ENCODE results near the gene NXN.
"Not testable (repeated sequence)": the region's sequence is repeated elsewhere in the genome, so short reads cannot be mapped to it uniquely, and the experiment has no call there.

Gene NXN

DNA sequence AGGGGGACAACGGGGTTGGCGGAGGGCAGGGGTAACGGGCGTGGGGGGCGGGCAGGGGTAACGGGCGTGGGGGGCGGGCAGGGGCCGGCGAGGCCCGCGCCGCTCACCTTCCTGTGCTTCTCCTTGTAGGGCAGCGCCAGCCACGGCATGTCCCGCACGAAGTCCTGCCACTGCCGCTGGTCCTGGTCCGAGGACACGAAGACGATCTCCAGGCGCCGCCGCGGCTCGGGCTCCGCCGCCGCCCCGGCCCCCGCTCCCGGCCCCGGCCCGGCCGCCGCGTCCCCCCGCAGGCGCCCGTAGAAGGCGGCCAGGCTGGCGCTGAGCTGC lies 401 bp downstream of the NXN start:
- DNase-seq (ENCODE audit: low read depth in 3 of 3), result no peak

DNA sequence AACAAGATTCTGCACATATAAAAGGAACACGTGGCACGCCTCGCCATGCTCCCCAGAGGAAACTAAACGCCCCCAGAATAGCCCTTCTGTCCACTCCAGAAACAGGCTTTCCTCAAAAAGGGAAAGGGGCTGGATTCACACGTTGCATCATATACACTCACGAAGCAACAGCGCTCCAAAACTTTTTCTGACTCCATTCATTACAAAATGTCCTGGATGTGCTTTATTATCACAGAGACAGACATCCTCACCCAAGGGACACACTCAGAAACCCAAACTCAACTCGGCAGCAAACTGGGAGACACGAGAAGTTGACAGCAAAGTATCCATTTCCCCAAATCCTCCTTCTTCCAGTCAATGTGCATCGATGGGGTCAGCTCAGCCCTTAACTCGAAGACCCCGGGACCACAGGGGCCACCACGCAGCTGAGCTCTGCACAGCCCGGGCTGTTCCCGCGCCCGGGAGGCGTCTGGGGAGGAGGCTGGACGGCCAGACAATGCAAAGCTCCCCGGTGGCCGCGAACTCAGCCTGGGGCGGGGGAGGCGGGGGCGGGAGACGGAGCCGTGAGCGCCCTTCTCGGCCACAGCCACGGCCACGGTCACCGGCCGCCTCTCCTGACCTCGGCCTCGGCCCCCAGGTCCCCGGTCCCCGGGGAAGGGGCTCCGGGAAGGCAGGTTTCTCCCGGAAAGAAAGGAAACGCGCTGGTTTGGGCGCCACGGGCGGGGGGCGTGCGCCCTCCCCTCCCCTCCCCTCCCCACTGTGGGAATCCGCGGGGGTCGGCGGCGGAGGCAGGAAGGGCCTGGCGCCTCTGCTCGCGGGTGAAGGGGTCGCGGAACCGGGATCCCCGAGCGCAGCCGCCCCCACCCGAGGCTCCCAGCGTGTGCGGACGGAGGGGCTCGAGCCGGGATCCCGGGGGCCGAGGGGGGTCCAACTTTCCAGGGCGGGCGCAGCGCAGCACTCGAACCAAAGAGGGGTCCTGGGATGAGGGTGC lies 1.2 kb downstream of the NXN start:
- no peak for DNase-seq (ENCODE audit: low read depth in 3 of 3)

DNA sequence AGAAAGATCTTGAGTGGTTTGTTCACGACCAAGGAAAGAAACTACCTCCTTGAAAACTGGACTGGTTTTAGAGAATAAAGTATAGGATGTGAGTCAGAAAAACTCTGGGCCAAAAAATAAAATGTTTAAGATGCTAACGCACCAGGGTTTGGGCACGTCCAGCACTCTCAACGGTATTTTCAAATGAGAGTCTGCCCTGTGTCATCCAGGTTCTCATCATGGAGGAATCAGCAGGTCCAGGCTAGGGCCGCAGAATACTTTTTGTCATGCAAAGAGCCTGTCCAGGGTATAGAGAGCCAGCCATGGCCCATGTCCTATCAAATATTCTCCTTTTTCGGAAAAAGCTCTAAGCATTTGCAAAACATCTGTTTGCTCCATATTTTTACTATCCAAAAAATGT lies 2.4 kb downstream of the NXN start:
- DNase-seq (ENCODE audit: low read depth in 3 of 3), result no peak

DNA sequence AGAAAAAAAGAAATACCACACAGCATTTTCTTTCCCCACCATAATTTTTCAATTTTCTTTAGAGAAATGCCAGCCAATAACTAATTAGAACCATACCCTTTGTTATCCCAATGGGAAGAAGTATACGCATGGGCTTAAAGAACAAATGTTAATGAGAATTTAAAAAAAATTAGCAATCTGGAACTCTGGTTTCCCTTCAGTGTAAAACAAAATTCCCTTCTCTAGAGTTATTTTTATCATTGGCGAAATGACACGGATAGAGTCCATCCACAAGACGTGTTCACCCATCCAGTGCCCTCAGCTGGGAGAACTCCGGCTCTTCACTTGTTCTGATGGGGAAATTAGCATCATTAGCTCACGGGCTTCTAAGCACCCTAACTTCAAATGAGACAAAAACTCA lies 3.3 kb downstream of the NXN start:
- DNase-seq (ENCODE audit: low read depth in 3 of 3), result no peak

DNA sequence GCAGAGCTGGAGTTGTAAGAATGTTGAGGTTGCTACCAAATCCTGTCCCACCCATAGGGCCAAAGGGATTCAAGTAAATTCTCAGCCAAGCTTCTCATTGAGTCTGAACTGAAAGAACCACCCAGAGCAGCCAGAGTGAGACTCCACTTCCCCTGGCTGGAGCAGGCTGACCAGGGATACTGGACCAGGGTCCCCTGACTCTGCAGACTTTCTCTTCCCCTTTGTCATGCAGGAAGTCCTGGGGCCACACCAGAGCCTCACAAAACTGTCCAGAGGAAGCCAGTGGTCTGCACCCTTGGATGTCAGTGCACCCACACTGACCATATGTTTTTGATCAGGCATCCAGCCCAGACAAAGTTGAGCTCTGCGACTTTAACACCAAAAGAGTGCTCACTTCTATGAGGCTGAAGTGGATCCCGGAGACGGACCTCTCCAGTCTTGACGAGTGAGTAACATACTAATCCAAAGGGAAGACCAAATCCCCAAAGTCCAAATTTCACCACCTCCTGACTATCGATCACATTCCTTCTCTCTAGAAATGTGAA lies 4.1 kb downstream of the NXN start:
- no peak for DNase-seq (ENCODE audit: low read depth in 3 of 3)

DNA sequence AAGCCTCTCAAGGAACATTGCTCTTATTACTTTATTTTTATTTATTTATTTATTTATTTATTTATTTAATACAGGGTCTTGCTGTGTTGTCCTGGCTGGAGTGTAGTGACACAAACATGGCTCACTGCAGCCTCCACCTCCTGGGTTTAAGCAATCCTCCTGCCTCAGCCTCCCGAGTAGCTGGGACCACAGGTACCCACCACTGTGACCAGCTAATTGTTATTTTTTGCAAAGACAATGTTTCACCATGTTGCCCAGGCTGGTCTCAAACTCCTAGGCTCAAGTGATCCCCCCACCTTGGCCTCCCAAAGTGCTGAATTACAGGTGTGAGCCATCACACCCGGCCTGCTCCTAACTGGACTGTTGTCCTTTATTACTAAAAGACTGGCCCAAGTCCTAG lies 4.8 kb downstream of the NXN start:
- not testable (repeated sequence) for DNase-seq (ENCODE audit: low read depth in 3 of 3)

DNA sequence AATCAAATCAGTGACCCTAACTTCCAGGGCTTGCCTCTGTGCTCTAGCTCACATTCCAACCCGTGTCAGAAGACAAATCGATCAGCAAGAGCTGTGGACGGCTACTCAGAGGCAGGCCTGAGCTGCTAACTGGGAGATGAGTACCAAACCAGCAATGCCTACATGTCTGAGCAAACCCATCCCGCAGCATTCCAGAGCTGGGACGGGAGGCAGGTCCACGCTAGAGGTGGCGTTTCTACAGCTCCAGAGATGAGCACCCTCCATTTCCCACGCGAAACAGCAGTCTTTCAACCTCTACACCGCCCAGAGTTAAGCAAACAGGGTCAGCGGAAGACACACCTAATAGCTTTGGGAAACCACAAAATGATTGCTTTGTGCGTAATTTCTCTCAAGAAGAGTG lies 6.5 kb downstream of the NXN start:
- no peak for DNase-seq (ENCODE audit: low read depth in 3 of 3)

DNA sequence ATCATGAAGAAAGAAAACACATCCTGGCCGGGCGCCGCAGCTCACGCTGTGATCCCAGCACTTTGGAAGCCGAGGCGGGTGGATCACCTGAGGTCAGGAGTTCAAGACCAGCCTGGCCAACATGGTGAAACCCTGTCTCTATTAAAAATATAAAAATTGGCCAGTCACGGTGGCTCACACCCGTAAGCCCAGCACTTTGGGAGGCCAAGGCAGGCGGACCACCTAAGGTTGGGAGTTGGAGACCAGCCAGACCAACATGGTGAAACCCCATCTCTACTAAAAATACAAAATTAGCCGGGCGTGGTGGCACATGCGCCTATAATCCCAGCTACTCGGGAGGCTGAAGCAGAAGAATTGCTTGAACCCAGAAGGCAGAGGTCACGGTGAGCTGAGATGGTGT lies 7.7 kb downstream of the NXN start:
- DNase-seq (ENCODE audit: low read depth in 3 of 3), result not testable (repeated sequence)

DNA sequence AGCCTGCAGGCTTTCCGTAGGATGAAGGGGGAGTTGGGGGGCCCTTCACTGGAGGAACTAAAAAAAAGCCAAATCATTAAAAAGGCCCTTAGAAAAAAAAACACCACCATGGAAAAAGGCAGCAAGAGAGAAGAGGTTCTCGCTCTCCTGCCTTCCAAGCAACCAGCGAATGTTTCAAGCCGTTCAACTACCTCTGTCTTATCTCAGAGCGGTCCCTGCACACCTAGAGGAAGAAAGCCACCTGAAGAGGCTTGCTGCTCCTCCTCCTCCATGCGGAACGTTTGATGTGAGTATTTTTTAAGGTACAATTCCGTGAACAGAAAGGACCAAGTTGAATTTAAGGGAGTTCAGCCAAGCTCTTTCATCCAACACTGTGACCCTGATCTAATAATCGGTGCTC lies 9.2 kb downstream of the NXN start:
- no peak for DNase-seq (ENCODE audit: low read depth in 3 of 3)

DNA sequence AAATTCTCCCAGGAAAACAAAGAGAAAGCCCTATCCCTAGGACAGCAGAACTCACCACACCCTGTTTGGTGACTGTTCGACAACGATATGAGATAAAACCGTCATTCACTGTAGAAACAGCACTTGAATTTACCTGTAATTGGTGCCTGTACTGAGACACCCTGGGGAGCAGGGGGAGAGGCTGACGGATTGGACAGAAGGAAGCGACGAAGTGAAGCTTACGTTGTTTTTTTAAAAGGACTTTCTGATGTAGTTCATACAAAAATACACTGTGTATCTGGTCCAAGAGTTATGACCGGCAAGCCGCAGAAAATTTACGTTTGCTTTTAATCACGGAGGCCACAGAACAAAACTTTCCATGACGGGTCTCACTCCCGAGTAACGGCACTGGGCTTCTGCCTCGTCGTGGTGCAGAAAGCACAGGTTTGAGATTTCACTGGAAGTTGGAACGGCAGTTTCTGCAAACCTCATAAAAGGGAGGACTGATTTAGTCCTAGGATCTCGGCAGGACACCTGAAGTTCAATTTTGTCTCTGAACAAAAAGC lies 9.7 kb downstream of the NXN start:
- no peak for DNase-seq (ENCODE audit: low read depth in 3 of 3)

DNA sequence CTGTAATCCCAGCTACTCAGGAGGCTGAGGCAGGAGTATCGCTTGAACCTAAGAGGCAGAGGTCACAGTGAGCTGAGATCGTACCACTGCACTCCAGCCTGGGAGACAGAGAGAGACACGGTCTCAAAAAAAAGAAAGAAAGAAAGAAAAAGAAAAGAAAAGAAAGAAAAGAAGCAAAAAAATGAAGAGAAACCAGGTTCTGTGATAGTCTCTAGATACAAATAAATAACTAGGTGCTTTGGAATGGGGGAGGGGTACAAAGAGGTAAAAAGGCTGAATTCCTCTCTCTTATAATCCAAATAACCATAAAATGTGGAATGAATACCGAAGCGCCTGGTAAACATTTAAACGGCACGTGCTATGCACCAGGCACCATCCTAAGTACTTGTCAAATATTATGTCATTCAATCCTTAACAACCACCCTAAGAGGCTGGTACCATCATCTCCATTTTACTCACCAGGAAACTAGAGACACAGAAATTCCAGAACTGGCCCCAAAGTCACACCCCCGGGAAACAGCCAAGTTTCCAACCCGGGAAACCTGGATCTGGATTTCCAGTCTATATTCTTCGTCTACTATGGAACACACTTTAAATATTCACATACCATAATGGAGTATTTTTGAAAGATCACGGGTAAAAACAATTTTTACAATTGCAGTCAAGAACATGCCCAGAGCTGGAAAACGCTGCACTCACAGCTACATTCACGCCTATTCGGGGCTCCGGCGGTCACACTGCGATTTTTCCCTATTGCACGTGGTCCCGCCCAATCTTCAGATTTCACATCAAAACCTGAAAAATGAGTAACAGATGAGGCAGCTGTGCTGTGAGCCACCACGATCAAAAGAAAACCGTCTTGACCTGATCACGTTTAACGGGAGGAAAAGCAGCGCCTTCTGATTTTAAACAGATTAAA lies 10.5 kb downstream of the NXN start:
- no peak for DNase-seq (ENCODE audit: low read depth in 3 of 3)

DNA sequence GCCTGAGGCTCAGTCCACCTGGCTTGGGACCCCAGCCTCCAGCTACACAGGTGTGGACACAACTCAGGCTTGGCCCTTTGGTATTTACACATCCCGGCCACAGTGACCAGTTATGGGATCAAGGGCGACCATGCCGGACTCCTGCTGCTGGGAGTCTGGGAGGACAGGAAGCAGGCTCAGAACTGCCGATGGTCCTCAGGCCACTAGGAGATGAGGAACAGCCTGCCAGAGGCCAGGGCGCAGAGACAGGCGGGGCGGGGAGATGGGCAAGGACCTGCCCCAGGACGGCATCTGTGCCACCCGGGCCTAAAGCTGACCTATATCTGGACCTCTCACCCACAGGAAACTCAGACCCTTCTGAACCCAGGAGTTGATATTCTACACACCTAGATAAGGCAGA lies 12.5 kb downstream of the NXN start:
- no peak for DNase-seq (ENCODE audit: low read depth in 3 of 3)

DNA sequence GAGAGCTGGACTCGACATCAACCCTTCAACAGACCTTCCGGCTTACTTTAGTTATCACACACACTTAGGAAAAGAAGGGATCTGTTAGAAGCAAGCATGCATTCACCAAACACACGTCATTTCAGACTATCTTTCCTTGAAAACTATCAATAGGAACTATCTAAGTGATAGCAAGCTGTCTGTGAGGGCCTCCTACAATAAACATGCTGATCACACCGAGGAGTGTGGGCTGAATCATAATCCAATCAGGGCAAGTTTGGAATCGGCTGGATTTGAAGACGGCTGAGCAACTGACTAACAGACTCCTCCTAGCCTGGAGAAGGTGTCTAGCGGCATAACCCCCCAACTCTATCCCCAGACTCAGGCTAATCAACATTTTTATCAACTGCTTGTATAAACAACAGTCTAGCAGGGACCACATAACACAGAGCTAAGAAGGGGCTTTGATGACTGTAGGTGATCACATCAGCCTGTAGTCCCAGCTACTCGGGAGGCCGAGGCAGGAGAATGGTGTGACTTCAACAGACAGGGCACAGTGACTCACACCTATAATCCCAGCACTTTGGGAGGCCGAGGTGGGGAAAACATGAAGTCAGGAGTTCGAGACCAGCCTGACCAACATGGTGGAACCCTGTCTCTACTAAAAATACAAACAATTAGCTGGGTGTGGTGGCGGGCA lies 14.1 kb downstream of the NXN start:
- no peak for DNase-seq (ENCODE audit: low read depth in 3 of 3)

DNA sequence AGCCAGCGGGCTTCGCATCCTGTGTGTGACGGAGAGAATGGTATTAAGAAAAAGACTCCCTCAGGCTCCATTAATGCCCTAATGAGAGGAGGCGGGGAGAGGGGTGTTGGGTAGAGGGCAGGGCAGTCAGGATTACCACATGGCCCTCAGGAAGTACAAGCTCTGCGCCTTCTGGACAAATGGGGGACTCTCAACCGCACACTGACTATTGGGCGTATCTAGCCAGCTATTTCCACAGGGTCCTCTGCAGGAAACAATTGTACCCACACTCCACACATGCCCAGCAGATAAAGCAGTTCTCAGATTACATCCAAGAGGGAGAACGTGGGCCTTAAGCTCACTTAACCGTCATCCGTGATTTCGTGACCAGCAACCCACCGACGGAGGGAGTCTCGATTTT lies 14.7 kb downstream of the NXN start:
- DNase-seq (ENCODE audit: low read depth in 3 of 3), result no peak

DNA sequence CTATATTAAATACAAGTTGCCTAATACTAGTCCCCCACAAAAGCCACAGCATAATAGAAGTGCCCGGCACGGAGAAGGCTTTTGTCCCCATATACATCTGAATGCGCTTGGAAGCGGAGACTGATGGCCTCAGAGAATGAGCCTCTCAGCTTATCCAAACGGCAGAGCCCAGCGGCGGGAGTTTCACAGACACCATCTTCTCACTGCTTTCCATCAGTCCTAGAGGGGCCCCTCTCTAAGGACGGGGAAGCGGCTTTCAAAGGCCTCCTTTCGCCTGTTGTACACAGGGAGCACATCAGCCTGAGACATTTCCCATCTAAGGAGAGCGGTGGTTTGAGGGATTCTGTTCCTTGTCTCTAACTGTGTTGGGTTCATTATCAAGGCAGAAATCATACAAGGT lies 16.9 kb downstream of the NXN start:
- DNase-seq (ENCODE audit: low read depth in 3 of 3), result no peak

DNA sequence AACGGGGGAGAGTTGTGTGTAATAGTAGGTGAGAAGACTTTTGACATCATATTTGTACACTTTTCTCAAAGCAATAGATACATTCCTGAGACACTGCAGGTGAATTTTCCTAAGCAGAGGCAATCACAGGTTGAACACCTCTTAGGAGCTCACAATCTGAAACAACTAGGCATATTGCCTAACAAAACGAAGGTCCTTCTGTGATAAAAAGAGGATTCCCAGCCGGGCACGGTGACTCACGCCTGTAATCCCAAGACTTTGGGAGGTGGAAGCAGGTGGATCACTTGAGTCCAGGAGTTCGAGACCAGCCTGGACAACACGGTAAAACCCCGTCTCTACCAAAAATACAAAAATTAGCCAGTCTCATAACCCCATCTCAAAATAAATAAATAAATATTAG lies 17.4 kb downstream of the NXN start:
- DNase-seq (ENCODE audit: low read depth in 3 of 3), result no peak

DNA sequence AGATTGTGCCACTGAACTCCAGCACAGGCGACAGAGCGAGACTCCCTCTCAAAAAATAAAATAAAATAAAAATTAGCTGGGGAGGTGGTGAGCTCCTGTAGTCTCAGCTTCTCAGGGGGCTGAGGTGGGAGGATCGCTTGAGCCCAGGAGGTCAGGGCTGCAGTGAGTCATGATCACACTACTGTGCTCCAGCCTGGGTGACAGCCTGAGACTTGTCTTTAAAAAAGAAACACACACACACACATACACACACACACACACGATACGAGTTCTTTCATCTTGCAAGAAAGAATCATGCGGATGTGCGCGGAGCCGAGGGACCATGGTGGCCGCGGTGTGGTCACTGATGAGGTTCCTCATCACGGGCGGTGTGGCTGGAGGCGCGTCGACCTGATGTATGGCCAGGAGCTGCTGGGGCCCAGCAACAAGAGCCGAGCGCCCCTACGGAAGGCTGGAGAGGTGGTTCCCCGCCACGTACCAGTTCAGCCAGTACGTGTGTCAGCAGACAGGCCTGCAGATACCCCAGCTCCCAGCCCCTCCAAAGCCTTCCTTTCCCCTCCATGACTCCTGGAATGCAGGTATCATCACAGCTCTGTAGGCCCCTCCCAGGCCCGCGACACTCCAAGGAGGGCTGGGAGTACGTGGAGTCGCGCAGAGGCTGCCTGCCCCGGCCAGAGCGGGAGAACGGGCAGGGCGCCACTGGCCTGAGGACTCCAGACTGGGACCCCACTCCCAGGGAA lies 20.7 kb downstream of the NXN start:
- no peak for DNase-seq (ENCODE audit: low read depth in 3 of 3)

DNA sequence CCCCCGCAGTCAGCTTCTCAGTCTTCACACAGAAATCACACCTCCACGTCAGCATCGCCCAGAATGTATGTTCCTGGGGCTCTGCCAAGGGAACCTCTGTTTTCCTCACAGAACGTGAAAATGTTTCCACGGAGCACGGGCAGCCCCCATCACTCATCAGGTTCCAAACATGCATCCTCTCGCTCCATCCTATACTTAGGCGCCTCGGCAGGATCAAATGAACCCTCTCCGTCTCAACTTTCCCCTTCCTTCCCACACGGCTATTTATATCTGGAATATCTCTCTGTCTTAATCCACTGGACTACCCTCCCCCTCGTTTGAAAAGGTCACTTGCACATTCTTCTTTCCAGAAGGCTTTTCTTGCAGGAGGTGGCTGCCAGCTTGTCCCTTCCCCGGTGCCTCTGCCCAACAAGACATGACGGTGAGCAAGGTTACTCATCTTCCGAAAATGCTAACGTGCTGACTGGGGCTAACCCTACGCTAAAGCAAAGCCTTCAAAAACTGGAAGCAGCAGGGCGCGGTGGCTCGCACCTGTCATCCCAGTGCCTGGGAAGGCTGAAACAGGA lies 21.6 kb downstream of the NXN start:
- no peak for DNase-seq (ENCODE audit: low read depth in 3 of 3)

DNA sequence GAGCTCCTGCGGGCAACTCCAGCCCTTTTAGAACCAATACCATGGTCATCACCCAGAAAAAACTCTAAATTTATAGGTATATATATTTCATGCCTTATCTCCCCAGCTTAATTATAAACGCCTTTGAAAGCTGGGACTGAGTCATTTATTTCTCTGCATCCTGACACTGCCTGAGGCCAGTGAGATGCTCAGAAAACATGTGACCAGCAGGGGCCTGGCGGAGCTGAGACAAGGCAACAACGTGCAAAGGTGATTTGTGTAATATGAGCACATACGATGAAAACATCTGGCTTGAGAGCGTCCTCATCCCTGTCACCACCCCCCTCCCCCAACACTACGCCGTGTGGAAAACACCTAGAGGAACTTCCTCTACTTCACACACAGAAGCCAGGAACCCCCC lies 22.7 kb downstream of the NXN start:
- no peak for DNase-seq (ENCODE audit: low read depth in 3 of 3)

DNA sequence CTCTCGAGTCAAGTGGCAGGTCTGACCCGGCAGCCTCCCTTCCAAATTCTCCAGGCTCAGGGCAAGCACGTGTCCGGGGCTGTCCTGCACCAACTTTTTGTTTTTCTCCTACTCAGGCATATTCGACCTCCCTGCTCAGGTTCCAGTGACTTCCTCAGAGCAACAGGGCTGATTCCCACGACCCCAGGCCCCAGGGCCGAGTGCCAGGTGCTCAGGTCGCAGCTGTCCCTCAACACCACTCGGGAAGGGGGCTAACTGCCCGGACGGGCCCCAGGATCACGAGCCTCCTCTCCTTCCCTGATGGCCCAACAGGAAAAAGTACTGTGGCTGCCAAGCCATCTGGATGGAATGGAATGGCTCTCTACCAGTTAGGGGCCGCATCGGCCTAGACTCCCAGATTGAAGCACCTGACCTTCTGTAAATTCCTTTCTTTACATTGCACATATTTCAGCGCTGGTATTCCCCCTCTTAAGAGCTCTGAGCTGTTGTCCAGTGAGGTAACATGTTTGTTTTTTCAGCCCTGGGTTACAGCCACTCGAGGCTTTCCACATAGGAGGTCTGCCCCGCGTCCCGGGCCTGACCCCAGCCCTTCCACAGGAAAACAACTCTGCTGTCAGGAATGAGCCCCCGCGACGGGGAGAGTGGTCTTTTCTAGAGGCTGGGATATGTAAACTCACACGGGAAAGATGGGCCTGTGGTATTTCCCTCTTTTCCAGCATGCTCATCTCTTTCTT lies 25.0 kb downstream of the NXN start:
- no peak for DNase-seq (ENCODE audit: low read depth in 3 of 3)

Measured in stimulated activated CD4-positive, alpha-beta T cell treated with anti-CD3 and anti-CD28 coated beads, TNF-alpha, amount 100 ng/mL, for 4 hours (primary cell).